Measurements from ENCODE around the gene TMEM236. TPM values are rescaled to one million over a fixed set of nuclear protein-coding genes. Genes with fewer than 3 reads are reported as not detected.

Gene TMEM236, protein sequence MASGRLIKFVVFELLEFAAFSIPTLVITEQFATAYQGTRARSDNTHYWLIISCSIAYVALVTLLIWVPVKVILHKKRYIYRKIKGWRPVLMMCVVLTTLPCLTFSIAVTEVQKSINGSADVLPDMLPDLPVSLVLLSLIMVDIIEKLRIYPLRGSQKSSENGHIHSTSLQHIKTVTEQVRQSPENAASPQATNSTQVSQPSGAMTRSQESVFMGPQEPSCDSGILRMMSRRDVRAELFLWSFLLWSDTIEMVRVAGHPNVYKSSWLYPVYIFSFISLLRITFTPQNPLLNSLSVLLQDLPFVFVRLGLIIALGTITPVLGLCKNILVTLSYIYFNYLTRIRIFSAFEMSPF
- 0.09 and 0.10 TPM in 2 replicates for total RNA-seq

DNA sequence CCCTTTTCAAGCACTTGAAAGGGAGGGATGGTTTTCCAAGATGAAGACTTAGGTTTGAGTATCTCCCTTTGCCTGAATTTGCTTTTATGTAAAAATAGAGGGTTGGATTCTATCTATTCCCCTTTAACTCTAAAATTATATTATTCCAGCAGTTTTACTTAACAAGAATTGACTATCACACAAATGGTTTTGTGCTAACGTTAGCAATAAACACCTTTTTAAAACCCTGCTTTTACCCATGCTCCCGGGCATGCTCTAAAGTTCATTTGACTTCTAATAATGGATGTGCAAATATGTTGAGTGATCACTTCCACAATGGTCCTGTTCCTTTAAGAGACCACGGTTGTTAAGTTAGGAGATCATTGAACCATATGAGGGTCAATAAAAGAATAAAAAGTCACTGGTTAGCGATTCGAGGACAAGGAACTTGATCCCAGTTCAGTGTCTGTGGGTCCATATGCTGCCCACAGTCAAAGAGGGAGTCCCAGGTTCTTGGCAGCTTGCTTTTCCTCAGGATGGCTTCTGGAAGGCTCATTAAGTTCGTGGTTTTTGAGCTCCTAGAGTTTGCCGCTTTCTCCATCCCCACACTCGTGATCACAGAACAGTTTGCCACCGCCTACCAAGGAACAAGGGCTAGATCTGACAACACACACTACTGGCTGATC is at the start of gene TMEM236:
Gene TMEM236, plus strand, starts transcription at position 421 of the 665 bp plus-strand sequence. Its CDS starts 95 bp downstream, at position 516.
- no peak for ATAC-seq (ENCODE audit: low read depth)
- Mint-ChIP-seq H3K36me3 (ENCODE audit: low read depth) (no peaks in the 10 kb centered on the region), H3K27ac (no peak within 1 kb of the TSS), H3K27me3 (no peaks in the 10 kb centered on the region), H3K4me3 (no peak within 1 kb of the TSS), H3K4me1 (peaks cover 4% of the 10 kb centered on the region), H3K9me3 (no peaks in the 10 kb centered on the region)
- POLR2A ChIA-PET = no interaction called here
- CTCF ChIA-PET = no interaction called here
- TF ChIP-seq CTCF (IDR thresholded peaks at IDR 0.05) = no peak
- no peak for DNase-seq
- intact Hi-C loops (cut with micrococcal nuclease) = no loop called here

DNA sequence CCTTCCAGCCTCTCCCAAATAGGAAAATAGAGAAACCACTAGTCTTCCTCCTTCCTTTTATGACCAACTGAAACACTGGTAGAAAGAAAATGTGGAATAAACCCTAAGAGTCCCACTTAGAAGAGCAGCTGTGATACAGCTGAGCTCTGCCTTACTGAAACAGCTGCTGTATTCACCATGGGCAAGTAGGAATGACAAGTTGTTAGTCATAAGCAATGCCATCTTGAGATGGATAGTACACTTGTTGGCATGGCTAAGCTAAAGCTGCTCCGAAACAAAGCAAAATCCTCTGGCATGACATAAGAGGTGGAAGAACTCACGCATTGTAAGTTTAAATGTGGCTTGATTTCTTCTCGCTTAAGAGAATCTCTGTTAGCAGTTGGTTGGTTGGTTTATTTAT is 48.3 kb upstream of the TMEM236 start:
- intact Hi-C loops (cut with micrococcal nuclease) = no loop called here
- ATAC-seq (ENCODE audit: low read depth) = no peak
- no peak for DNase-seq
- no peak for TF ChIP-seq CTCF (IDR thresholded peaks at IDR 0.05)
- H3K4me1 Mint-ChIP-seq = no peaks in the 10 kb centered on the region
- no peaks in the 10 kb centered on the region for H3K9me3 Mint-ChIP-seq
- H3K27me3 Mint-ChIP-seq = no peaks in the 10 kb centered on the region
- CTCF ChIA-PET = no interaction called here
- POLR2A ChIA-PET = no interaction called here
- H3K27ac Mint-ChIP-seq = no peak overlapping the region
- H3K36me3 Mint-ChIP-seq (ENCODE audit: low read depth) = peaks cover 51% of the 10 kb centered on the region
- H3K4me3 Mint-ChIP-seq = no peak overlapping the region

DNA sequence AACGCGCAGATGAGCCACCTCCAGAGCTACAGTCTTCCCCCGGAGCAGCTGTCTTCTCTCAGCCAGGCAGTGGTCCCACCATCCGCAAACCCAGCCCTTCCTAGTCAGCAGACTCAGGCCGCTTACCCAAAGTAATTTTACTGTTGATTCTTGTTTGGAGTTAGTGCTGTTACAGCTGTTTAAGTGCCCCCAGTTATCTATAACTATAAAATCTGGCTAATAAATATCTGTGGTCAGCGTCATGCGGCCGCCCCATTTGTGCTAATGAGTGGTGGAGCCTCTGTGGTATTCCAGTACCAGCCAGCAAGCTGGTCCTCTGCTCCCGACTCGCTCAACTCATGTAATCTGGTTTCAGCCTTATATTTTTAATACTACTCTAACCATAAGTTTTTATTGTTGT is 43.2 kb upstream of the TMEM236 start:
- ChIA-PET POLR2A (no interaction called here), CTCF (no interaction called here)
- ATAC-seq (ENCODE audit: low read depth) (no peak), DNase-seq (no peak)
- H3K36me3 Mint-ChIP-seq (ENCODE audit: low read depth) = peaks cover 66% of the 10 kb centered on the region
- H3K27ac Mint-ChIP-seq = no peak overlapping the region
- no peak overlapping the region for H3K4me3 Mint-ChIP-seq
- H3K27me3 Mint-ChIP-seq = no peaks in the 10 kb centered on the region
- no peaks in the 10 kb centered on the region for H3K9me3 Mint-ChIP-seq
- no peak for TF ChIP-seq CTCF (IDR thresholded peaks at IDR 0.05)
- no peaks in the 10 kb centered on the region for H3K4me1 Mint-ChIP-seq
- intact Hi-C loops (cut with micrococcal nuclease) = no loop called here

DNA sequence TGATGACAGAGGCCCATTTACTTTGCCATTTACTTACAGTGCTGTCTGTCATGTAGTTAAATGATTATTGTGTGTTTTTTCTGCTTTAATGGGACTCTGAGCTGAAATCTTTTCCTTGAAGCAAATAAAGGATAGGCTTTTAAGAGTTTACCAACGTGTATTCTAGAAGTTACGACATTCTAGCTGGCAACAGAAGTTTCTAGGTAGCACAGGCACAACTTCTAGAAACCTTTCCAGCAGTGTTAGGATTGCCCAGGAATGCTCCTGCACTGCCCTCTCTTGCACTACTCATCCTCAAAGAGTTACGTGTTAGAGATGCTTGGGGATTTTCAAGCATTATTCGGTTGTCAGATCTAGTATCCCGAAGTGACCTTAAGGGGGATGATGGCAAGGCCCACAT is 42.5 kb upstream of the TMEM236 start:
- no peak for TF ChIP-seq CTCF (IDR thresholded peaks at IDR 0.05)
- no peaks in the 10 kb centered on the region for H3K9me3 Mint-ChIP-seq
- no peaks in the 10 kb centered on the region for H3K4me1 Mint-ChIP-seq
- H3K4me3 Mint-ChIP-seq = no peak overlapping the region
- H3K27ac Mint-ChIP-seq = no peak overlapping the region
- ATAC-seq (ENCODE audit: low read depth) (no peak), DNase-seq (no peak)
- ChIA-PET POLR2A (no interaction called here), CTCF (no interaction called here)
- peaks cover 70% of the 10 kb centered on the region for H3K36me3 Mint-ChIP-seq (ENCODE audit: low read depth)
- no peaks in the 10 kb centered on the region for H3K27me3 Mint-ChIP-seq
- intact Hi-C loops (cut with micrococcal nuclease) = no loop called here

GRCh38 chr10:17710181-17710580 is 41.8 kb upstream of the TMEM236 start:
- H3K36me3 Mint-ChIP-seq (ENCODE audit: low read depth) = peaks cover 74% of the 10 kb centered on the region
- no peak overlapping the region for H3K4me3 Mint-ChIP-seq
- ChIA-PET CTCF (no interaction called here), POLR2A (no interaction called here)
- intact Hi-C loops (cut with micrococcal nuclease) = no loop called here
- no peaks in the 10 kb centered on the region for H3K27me3 Mint-ChIP-seq
- no peak for TF ChIP-seq CTCF (IDR thresholded peaks at IDR 0.05)
- ATAC-seq (ENCODE audit: low read depth) (no peak), DNase-seq (no peak)
- no peak overlapping the region for H3K27ac Mint-ChIP-seq
- no peaks in the 10 kb centered on the region for H3K9me3 Mint-ChIP-seq
- H3K4me1 Mint-ChIP-seq = no peaks in the 10 kb centered on the region
